WTC11 (cell line): Measurements from ENCODE around the gene YTHDC2. TPM values are rescaled to one million over a fixed set of nuclear protein-coding genes. Genes with fewer than 3 reads are reported as not detected.

ENCODE experiments used
- ATAC-seq: fragments of 200-7000 bp; cut with Tn5 transposase; 2 replicates; pipeline ENCODE4 v1.10.0; 2021; ENCODE audit warnings: mild to moderate bottlenecking, moderate library complexity
- CTCF ChIA-PET: fragments of 300-600 bp; sonication (Branson Sonifier 250); formaldehyde crosslinking; loops from one replicate; lab custom pipeline; 2021; ENCODE audit warnings: antibody characterized with exemption; lab: Charles Lee
- POLR2A ChIA-PET: fragments of 350-600 bp; sonication (Branson Sonifier 250); formaldehyde crosslinking; loops from one replicate; lab custom pipeline; 2021; ENCODE audit warnings: antibody characterized with exemption; lab: Charles Lee
- DNase-seq: peaks from one replicate; pipeline ENCODE4 v3.0.0; 2021; ENCODE audit warnings: low spot score
- H3K27ac Mint-ChIP-seq: 2 replicates; pipeline ENCODE4 v1.8.0; 2021; ENCODE audit warnings: mixed read lengths
- H3K27me3 Mint-ChIP-seq: 2 replicates; pipeline ENCODE4 v1.8.0; 2021; ENCODE audit warnings: low read depth, mild to moderate bottlenecking, moderate library complexity, mixed read lengths
- H3K36me3 Mint-ChIP-seq: 2 replicates; pipeline ENCODE4 v1.8.0; 2021; ENCODE audit warnings: mixed read lengths
- H3K4me1 Mint-ChIP-seq: 2 replicates; pipeline ENCODE4 v1.8.0; 2022; ENCODE audit warnings: mixed read lengths
- H3K4me3 Mint-ChIP-seq: 2 replicates; pipeline ENCODE4 v1.8.0; 2021; ENCODE audit warnings: mild to moderate bottlenecking, moderate library complexity, mixed read lengths
- H3K9me3 Mint-ChIP-seq: 2 replicates; pipeline ENCODE4 v1.8.0; 2021; ENCODE audit warnings: mixed read lengths
- ETV6 ChIP-seq: sonication (generic); formaldehyde crosslinking; IDR thresholded peaks from 2 replicates; pipeline ENCODE4 v1.8.1; 2022; ENCODE audit warnings: mild to moderate bottlenecking, missing genetic modification reagents
- FOXJ3 ChIP-seq: sonication (generic); formaldehyde crosslinking; IDR thresholded peaks from 2 replicates; pipeline ENCODE4 v1.9.0; 2021; ENCODE audit warnings: missing genetic modification reagents, mild to moderate bottlenecking, borderline replicate concordance
- FOXP4 ChIP-seq: sonication (generic); formaldehyde crosslinking; IDR thresholded peaks from 2 replicates; pipeline ENCODE4 v1.8.0; 2022; ENCODE audit warnings: mild to moderate bottlenecking, missing genetic modification reagents
- GABPB1 ChIP-seq: sonication (generic); formaldehyde crosslinking; IDR thresholded peaks from 2 replicates; pipeline ENCODE4 v1.8.1; 2023; ENCODE audit warnings: mild to moderate bottlenecking, missing genetic modification reagents
- GTF2I ChIP-seq: fragments of 250-450 bp; sonication (Bioruptor Pico); conservative IDR thresholded peaks from 2 replicates; pipeline ENCODE4 v1.4.0; 2021; ENCODE audit warnings: mild to moderate bottlenecking
- HMGA2 ChIP-seq: fragments of 250-450 bp; sonication (Bioruptor Pico); IDR thresholded peaks from 2 replicates; pipeline ENCODE4 v1.4.0; 2021; ENCODE audit warnings: mild to moderate bottlenecking, moderate library complexity
- IRF2 ChIP-seq: sonication (generic); formaldehyde crosslinking; IDR thresholded peaks from 2 replicates; pipeline ENCODE4 v1.8.0; 2022; ENCODE audit warnings: low read depth, missing genetic modification reagents, borderline replicate concordance
- KAT7 ChIP-seq: sonication (generic); formaldehyde crosslinking; IDR thresholded peaks from 2 replicates; pipeline ENCODE4 v1.8.1; 2023; ENCODE audit warnings: missing genetic modification reagents, mild to moderate bottlenecking, borderline replicate concordance
- MYBL2 ChIP-seq: sonication (generic); formaldehyde crosslinking; IDR thresholded peaks from 2 replicates; pipeline ENCODE4 v1.8.1; 2023; ENCODE audit warnings: mild to moderate bottlenecking, moderate library complexity, missing genetic modification reagents
- PREB ChIP-seq: sonication (generic); formaldehyde crosslinking; IDR thresholded peaks from 2 replicates; pipeline ENCODE4 v1.8.1; 2022; ENCODE audit warnings: mild to moderate bottlenecking, missing genetic modification reagents, moderate library complexity, borderline replicate concordance
- RELA ChIP-seq: sonication (generic); formaldehyde crosslinking; IDR thresholded peaks from 2 replicates; pipeline ENCODE4 v1.8.1; 2022; ENCODE audit warnings: missing genetic modification reagents, mild to moderate bottlenecking, borderline replicate concordance
- RORB ChIP-seq: fragments of 250-450 bp; sonication (Bioruptor Pico); IDR thresholded peaks from 2 replicates; pipeline ENCODE4 v1.9.0; 2021; ENCODE audit warnings: mild to moderate bottlenecking
- SMAD3 ChIP-seq: sonication (generic); formaldehyde crosslinking; IDR thresholded peaks from 2 replicates; pipeline ENCODE4 v1.8.0; 2022; ENCODE audit warnings: missing genetic modification reagents, mild to moderate bottlenecking, borderline replicate concordance
- SMAD4 ChIP-seq: sonication (generic); formaldehyde crosslinking; IDR thresholded peaks from 2 replicates; pipeline ENCODE4 v1.8.0; 2022; ENCODE audit warnings: mild to moderate bottlenecking, missing genetic modification reagents
- SOX15 ChIP-seq: fragments of 250-450 bp; sonication (Bioruptor Pico); IDR thresholded peaks from 2 replicates; pipeline ENCODE4 v1.9.0; 2021; ENCODE audit warnings: mild to moderate bottlenecking
- USF1 ChIP-seq: sonication (generic); formaldehyde crosslinking; IDR thresholded peaks from 2 replicates; pipeline ENCODE4 v1.8.0; 2022; ENCODE audit warnings: mild to moderate bottlenecking, missing genetic modification reagents
- ZNF138 ChIP-seq: sonication (generic); formaldehyde crosslinking; conservative IDR thresholded peaks from 2 replicates; pipeline ENCODE4 v1.8.1; 2022; ENCODE audit warnings: mild to moderate bottlenecking, moderate library complexity, missing genetic modification reagents
- ZNF263 ChIP-seq: sonication (generic); formaldehyde crosslinking; IDR thresholded peaks from 2 replicates; pipeline ENCODE4 v1.8.1; 2022; ENCODE audit warnings: low read depth, mild to moderate bottlenecking, moderate library complexity, missing genetic modification reagents
- ZNF423 ChIP-seq: fragments of 250-450 bp; sonication (Bioruptor Pico); IDR thresholded peaks from 2 replicates; pipeline ENCODE4 v2.1.2; 2022; ENCODE audit warnings: mild to moderate bottlenecking, moderate library complexity
- ZNF425 ChIP-seq: fragments of 250-450 bp; sonication (Bioruptor Pico); conservative IDR thresholded peaks from 2 replicates; pipeline ENCODE4 v1.9.0; 2021; ENCODE audit warnings: mild to moderate bottlenecking
- ZNF532 ChIP-seq: fragments of 250-450 bp; sonication (Bioruptor Pico); IDR thresholded peaks from 2 replicates; pipeline ENCODE4 v1.9.0; 2021; ENCODE audit warnings: mild to moderate bottlenecking, borderline replicate concordance
- total RNA-seq: library from RNA; stranded (reverse); gene quantifications from 3 replicates; pipeline ENCODE4 v1.2.3, GENCODE V29; 2021
- TF ChIP-seq, protein P1 (sequence below): fragments of 250-450 bp; sonication (Bioruptor Pico); IDR thresholded peaks from 2 replicates; pipeline ENCODE4 v2.1.2; 2022; ENCODE audit warnings: mild to moderate bottlenecking, moderate library complexity

YTHDC2 gene
- total RNA-seq, 1 experiment from 2014 or later: 21.6 TPM

DNA sequence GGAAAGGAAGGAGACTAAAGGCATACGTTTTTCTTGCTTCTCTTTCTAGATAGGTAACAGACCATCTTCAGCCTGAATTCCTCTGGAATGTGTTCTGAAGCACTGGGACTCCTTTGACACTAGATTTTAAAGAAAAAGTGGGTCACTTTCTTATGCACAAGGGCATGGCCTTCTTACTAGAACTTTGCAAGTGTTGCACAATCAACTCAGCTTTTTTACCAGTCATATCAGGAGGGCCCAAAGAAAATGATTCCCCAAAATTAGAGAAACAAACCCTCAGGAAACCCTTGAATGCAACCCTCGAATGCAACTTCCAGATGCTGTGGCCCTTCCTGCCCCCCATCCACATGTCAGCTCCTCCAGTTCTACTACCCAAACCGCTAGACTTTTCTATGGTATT, 93.9 kb downstream of the YTHDC2 start:
- no peak for TF ChIP-seq FOXJ3 (CRISPR knock-in tag)
- TF ChIP-seq USF1 (CRISPR knock-in tag): no peak
- TF ChIP-seq KAT7 (CRISPR knock-in tag): no peak
- no peak for TF ChIP-seq ZNF423
- TF ChIP-seq, protein P1, sequence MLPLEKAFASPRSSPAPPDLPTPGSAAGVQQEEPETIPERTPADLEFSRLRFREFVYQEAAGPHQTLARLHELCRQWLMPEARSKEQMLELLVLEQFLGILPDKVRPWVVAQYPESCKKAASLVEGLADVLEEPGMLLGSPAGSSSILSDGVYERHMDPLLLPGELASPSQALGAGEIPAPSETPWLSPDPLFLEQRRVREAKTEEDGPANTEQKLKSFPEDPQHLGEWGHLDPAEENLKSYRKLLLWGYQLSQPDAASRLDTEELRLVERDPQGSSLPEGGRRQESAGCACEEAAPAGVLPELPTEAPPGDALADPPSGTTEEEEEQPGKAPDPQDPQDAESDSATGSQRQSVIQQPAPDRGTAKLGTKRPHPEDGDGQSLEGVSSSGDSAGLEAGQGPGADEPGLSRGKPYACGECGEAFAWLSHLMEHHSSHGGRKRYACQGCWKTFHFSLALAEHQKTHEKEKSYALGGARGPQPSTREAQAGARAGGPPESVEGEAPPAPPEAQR: no peak
- TF ChIP-seq GTF2I (CRISPR knock-in tag): no peak
- TF ChIP-seq FOXP4 (CRISPR knock-in tag): no peak
- no peak for TF ChIP-seq IRF2 (CRISPR knock-in tag)
- TF ChIP-seq RELA (CRISPR knock-in tag): no peak
- no peak for TF ChIP-seq RORB (CRISPR knock-in tag)
- no peak for TF ChIP-seq SMAD3 (CRISPR knock-in tag)
- TF ChIP-seq ZNF532 (CRISPR knock-in tag): no peak
- TF ChIP-seq ZNF138 (CRISPR knock-in tag): no peak
- TF ChIP-seq SOX15 (CRISPR knock-in tag): no peak
- ChIA-PET POLR2A (no interaction called here), CTCF (no interaction called here)
- no peak for ATAC-seq
- Mint-ChIP-seq H3K27me3 (no peaks in the 10 kb centered on the region; the same call in 1 of the 2 replicates), H3K4me3 (no peak overlapping the region), H3K4me1 (peaks cover 10% of the 10 kb centered on the region), H3K27ac (no peak overlapping the region), H3K9me3 (peaks cover 12% of the 10 kb centered on the region), H3K36me3 (peaks cover 14% of the 10 kb centered on the region)
- DNase-seq: no peak

GRCh38 chr5:113608113-113608596, 94.7 kb downstream of the YTHDC2 start:
- DNase-seq (no peak), ATAC-seq (no peak)
- Mint-ChIP-seq H3K9me3 (peaks cover 12% of the 10 kb centered on the region), H3K36me3 (peaks cover 14% of the 10 kb centered on the region), H3K4me1 (peaks cover 15% of the 10 kb centered on the region), H3K27me3 (no peaks in the 10 kb centered on the region; the same call in 1 of the 2 replicates), H3K27ac (no peak overlapping the region), H3K4me3 (no peak overlapping the region)
- CTCF ChIA-PET: interaction anchor here (0.7 kb wide), 1 partner anchor 1036 kb away, joined by 5 read pairs; no protein-coding TSS in a partner anchor
- POLR2A ChIA-PET: interaction anchor here (0.7 kb wide), 1 partner anchor 169 kb away, joined by 11 read pairs; no protein-coding TSS in a partner anchor
- TF ChIP-seq ZNF425 (no peak), ETV6 (CRISPR knock-in tag) (no peak), HMGA2 (CRISPR knock-in tag) (no peak), SMAD4 (no peak), ZNF263 (no peak), KAT7 (CRISPR knock-in tag) (no peak), GABPB1 (CRISPR knock-in tag) (no peak), PREB (CRISPR knock-in tag) (no peak), MYBL2 (no peak)
